HG03066 (cell line): ENCODE results near the gene PHOX2B.
"Not testable (repeated sequence)": the region's sequence is repeated elsewhere in the genome, so short reads cannot be mapped to it uniquely, and the experiment has no call there.

ENCODE experiments used
- ATAC-seq: cut with Tn5 transposase; IDR thresholded peaks from one replicate; pipeline ENCODE4 v1.9.1; 2021; ENCODE audit warnings: low read depth; ENCODE audit not compliant: unreplicated experiment

The PHOX2B gene

DNA sequence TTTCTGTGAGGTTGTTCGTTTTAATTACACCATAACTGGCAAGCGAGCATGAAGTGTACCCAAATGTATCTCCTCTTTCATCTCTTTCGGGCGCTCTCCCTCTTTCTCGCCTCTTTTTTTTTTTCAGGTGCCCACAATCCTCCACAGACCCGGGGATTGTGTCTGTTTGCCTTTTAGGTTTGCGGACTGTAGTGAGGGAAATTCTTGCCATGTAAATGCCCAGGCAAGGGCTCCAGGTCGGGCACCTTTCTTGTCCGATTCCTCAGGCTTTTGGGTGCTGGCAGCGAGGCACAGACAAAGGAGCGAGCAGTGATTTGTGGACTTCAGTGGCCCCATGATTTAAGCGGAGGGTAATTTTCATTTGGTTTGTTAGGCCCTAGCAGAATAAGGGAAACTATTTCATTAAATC is 1.1 kb upstream of the PHOX2B start:
- no peak for ATAC-seq

DNA sequence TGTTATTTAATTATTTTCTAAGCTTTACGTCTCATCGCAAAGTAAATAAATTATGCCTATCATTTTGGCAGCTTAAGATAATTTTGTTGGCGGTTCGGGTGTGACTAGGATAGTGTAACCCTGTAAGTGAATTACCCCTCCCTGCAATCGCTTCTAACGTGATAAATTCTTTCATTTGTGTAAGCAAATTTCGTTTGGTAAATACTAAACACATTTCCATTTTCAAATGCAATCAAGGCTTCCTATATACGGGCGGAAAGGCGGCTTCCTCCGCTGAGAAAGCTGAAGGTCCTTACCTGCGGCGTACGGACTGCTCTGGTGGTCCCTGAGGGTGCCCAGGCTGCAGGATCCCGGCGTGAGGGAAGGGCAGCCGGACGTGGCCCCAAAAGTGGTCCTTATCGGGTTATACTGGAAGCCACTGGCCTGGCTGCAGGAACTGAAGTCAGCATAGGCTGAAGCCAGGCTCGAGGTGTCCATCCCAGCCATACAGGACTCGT is 403 bp downstream of the PHOX2B start:
- no peak for ATAC-seq

DNA sequence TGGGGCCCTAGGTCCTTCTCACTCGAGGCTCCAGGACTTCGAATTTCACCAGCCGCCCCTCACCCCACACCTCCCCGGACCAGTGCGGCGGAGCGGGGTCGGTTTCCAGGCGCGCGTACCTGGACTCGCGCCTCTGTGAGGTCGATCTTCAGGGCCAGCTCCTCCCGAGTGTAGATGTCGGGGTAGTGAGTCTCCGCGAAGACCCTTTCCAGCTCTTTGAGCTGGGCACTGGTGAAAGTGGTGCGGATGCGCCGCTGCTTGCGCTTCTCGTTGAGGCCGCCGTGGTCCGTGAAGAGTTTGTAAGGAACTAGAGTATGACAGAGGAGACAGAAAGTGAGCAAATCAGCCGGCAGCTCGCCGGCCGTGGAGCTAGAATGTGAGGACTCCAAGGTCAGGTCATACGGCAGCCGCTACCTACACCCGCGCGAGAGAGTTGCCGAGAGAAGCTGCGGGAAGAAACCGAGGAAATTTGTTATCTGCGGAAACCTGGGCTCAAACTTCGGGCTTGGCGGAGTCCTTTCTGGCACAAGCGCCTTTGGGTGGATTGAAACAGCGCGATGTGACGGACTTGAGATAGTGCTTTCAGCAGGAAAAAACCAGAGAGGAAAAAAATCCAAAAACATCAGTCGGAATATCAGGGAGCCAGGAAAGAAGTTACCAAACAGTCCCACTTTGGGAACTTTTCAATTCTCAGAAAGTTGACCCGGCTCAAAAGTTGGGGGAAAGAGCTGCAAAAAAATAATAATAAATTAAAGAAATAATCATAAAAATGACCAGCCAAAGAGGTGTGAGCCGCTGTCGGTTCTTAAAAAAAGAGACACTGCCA is 1.1 kb downstream of the PHOX2B start:
- ATAC-seq = no peak

DNA sequence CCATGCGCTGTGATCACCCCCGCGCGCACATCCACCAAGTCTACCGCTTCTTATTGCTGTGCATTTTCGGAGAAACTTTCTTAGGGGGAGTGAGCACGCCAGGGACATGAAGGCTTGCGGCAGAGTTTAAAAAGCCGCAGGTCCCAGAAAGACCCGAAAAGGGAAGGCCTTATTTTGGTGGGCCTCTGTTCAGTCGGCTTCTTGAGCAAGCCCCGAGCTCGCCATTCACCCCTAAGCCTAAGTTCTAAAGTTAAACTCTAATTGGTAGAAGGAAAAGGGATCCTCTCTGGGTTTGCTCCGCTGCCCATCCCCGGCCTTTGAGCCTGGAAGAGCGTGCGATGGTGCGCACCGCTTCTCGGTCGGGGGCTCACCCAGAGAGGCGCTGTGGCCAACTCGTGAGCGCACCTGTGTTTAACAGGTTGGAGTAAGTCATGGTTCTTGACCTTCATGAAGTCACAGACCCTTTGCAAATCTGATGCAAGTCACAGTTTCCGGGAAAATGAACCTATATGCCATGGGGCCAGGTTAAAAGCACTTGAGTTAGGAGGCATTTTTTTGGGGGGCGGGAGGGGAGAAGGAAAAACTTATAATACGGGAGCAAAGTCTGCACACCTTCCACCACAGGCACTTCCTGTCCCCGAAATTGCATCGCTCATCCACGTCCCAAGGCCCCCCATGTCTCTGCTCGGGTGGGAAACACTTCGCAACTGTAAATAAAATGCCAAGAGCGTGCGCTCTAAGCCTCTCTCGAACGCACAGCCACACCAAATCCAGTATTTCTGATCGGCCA is 1.9 kb downstream of the PHOX2B start:
- ATAC-seq = no peak

DNA sequence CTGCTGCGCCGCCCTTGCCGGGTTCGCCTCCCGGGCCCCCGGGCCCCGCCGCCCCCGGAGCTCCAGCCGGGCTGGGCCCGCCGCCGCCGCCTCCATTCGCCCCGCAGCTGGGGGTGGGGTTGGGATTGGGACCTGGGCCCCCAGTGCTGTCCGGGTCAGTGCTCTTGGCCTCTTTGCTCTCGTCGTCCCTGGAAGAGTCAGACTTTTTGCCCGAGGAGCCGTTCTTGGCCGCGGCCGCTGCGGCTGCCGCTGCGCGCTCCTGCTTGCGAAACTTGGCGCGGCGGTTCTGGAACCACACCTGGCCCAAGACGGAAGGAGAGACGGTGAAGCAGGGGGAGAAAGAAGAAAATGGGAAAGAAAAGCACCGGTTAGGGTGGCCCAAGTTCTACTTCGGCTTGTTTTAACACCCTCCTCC is 2.5 kb downstream of the PHOX2B start:
- ATAC-seq = no peak

DNA sequence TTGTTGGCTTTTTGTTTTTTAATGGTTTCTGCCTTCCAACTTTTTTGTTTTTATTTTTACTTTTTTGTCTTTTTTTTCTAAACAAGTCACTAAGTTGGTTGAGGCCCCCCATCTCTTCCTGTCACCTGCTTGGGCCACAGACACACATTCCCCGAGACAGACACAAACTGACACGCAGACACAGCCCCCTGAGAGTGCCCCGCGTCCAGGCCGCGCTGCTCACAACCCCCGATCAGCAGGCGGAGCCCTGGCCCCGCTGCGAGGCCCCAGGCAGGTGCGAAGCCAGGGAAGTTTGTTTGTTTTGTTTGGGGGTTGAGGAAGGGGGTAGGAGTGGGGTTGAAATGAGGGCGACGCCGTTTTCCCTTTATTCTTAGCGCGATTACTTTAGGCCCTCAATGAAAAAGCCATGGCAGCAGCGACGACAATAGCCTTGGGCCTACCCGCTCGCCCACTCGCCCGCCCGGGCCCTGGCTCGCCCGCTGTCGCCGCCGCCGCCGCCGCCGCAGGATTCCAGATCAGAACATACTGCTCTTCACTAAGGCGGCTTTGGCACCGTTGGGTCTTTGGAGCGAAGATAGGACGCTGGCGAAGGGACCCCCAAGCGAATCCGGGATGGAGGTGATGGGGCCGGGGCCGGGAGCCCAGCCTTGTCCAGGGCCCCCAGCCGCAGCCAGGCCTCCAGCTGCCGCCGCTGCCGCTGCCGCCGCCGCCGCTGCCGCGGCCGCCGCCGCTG is 3.1 kb downstream of the PHOX2B start:
- no peak for ATAC-seq

DNA sequence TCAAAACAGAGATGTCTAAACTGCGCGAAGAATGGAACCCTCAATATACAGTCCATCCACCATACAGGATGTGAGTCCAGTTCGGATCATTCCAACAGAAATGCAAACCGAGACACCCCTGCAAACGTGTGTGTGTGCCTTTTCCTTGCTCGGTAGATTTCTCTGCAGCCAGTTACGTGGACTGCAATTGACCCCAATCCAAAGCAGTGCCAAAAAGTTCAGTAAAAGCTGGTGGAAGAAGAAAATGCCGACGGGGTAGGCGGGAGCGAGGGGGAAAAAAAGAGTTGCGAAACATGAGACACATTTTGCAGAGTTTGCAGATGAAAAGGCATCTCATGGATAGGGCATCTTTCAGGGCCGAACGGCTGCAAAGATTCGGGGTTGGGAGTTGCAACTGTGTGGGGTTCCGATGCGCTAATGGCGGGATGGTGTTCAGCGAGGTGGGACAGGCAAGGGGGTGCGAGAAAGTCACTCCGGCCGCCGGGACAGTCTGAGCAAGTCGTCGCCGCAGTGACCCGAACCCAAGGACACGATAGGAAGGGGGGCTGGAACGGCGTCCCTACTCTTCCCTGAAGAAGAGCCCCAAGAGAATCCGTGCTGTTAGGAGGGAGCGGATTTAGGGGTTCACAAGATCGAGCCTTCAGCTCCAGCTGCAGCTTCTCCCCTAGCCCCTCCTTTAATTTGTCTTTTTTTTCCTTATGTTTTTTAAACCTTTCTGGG is 3.8 kb downstream of the PHOX2B start:
- ATAC-seq = no peak

DNA sequence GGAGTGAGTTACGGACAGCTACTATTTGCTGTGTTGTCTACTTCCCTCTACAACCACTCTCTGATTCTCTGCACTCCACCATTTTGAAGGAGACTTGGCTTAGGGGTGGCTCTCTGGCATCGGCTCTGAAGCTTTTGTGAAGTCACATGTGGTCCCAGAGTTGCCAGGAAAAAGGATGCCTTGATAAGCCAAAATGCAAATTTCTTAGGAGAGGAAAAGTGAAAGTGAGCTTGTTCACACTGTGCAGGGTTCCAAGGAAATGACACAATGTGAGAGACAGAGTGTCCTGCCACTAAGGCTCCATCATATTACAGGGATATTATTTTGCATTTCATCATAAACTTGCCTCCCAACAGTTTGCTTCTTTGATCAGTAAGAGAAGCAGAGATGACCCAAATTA is 7.2 kb downstream of the PHOX2B start:
- ATAC-seq = no peak

DNA sequence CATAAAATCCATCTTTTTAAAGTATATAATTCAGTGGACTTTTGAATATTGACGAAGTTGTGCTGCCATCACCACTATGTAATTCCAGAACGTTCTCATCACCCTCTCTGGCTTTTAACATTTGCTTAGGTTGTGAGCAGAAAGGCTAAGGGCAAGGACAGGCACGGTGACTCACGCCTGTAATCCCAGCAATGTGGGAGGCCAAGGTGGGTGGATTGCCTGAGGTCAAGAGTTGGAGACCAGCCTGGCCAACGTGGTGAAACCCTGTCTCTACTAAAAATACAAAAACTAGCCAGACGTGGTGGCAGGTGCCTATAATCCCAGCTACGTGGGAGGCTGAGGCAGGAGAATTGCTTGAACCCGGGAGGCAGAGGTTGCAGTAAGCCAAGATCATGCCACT is 11.0 kb downstream of the PHOX2B start:
- not testable (repeated sequence) for ATAC-seq

DNA sequence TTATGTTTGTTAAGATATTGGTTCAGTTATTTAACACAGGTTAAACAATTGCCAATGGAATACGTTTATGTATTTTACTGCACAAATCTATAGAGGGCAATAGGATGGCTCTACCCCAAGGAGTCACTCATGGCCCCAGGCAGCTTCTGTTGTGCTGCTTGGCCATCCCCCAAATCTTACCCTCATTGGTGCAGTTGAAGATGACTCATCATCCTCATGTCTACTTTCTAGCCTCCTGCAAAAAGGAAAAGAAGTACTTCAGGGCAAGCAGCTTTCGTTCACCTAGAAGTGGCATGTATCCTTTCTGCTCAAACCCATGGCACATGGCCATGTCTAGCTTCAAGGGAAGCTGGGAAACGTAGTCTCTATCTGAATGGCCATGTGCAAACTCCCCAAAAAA is 14.2 kb downstream of the PHOX2B start:
- ATAC-seq = no peak

DNA sequence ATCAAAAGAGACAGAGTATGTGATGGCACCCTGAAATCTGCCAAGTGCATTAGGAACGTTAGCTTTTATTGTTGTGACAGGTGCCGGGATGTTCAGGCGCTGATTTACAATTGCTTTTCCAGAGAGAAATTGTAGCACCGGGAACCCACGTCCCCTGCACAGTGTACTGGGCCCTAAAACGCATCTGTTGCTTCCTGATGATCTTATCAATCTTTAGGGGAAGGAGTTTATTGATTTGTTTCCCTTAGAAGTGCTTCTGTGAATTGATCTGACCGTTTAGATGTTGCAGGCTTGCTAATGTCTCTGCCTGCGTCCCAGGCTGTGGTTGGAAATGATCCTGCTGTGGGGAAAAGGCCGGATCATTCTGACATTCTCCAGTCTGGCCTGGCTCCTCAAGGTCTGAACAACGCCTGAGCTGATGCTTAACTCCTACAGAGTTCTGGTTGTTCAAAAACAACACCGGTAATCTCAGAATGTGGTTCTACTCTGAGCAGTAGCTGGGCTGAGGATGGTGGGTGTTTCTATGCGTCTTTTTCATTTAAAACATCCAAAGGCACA is 16.9 kb downstream of the PHOX2B start:
- ATAC-seq = no peak

DNA sequence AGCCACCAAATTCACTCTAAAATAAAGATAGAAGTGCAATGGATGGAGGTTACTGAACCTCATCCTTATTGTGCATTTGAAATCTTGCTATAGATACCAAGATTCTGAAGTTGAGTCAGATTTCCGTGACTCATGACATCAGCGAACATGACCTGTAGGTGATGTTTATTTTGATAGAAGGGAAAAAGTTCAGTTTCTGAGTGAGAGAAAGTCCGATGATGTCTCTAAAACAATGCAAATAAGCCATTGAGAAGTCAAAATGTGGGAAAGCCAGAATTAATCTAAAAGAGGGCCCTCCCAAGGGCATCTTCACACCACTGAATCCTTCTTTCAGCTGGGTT is 20.0 kb downstream of the PHOX2B start:
- no peak for ATAC-seq

DNA sequence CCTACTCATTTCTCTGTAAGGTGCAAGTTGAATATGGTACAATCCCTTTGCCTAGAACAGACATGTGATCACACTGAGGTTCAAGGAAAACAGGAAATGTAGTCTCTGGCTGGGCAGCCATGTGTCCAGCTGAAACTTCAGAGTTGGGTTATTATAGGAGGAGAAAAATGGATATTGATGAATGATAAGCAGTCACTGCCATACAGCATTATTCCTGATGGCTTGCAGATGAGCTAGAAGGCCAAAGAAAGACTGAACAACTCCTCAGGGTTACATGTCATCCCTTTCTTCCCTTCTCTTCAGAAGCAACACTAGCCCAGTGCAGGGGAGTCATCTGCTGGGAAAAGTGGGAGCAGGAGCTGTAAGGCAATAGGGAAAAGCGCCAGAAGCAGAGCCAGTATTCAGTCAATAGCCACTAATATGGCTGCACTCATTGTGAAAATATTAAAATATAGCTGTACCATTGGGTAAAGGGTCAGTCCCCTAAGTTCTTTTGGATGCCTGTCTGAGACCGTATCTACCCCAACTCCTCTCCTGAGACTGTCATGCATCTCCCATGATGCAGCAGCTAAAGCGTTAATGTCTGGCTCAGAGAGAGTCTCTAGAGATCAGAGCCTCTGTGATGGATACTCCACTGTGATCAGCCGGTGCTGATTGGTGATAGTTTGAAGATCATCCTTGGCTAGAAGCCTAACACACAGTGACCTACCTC is 20.5 kb downstream of the PHOX2B start:
- no peak for ATAC-seq

DNA sequence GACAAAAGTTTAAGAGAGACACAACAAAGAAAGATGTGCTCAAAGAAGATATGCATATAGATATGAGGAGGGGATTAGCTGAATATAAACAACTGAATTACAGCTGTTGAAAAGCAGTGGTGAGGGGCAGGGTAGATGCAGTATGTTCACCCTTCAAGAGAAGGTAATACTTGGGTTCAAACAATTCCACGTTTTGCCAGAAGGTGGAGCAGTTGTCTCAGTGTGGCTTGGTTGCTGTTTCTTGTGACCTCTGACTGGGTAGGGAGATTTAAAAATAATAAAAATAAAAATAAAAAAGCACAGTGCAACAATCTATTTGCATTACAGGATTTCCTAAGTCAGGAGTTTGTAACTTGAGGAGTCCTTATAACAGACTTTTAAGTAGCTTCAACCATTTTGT is 23.3 kb downstream of the PHOX2B start:
- no peak for ATAC-seq

DNA sequence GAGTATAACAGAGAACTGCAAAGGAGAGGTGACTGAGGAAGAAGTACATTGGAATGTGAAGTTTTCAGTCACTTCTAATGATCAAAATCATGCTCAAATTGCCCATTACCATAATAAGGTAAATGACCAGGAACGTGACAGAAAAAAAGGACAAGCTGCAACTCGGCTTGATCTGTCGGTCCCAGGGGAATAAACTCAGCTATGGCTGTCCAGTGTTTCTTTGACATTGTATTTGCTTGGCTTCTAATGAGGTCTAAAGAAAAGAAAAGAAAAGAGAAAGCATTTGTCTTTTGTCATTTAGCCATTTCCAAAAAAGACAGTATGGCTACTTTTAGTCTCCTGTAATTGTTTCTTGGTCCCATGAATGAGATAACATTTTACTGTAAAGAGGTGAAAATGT is 25.2 kb downstream of the PHOX2B start:
- ATAC-seq = no peak

DNA sequence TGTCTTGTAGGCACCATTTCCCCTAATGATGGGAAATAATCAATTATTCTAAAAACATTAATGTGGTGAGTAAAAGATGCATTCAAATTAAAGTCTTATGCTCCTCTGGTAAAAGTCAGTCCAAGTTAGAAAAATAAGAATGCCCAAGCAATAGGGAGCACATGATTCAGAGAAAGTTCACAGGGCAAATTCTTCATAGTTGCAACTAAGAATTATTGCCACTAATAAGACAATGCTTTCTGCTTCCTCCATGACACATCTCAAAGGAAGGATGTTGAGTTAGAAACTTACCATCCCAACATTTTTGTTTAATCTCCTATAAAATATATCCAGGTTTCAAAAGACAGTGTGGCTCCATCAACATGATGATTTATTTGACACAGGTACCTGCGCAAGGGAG is 26.3 kb downstream of the PHOX2B start:
- no peak for ATAC-seq

DNA sequence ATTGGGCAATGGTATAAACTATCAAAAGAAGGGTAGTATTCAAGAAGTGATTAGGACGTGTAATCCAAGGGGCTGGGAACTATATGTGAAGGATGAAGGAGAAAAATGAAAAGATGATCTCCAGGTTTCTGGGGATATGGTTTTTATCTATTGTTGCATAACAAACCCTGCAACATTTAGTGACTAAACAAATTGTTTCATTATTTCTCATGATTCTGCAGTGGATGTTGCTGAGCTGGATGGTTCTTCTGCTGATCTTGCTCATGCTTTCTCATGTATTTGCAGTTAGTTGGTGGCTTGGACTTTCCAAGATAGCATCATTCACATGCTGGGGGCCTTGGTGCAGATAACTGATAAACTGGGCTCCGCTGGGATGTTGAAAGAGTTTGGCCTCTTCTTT is 29.1 kb downstream of the PHOX2B start:
- no peak for ATAC-seq

DNA sequence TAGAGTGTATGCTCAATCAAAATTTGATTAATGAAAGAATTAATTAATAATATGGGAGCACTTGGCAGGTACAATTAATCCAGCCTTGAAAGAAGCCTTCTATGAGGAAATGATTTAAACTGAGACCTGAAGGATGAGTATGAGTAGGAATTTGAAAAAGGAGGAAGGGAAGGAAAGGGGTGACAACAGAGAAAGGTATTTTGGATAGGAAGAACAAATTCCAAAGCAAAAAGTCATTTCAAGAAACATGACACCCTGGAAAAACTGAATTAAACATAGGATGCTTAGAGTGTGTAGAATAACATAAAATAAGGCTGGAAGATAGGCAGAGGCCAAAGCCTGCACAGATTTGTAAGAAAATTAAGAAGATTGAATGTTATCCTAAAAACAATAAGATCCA is 29.6 kb downstream of the PHOX2B start:
- no peak for ATAC-seq

DNA sequence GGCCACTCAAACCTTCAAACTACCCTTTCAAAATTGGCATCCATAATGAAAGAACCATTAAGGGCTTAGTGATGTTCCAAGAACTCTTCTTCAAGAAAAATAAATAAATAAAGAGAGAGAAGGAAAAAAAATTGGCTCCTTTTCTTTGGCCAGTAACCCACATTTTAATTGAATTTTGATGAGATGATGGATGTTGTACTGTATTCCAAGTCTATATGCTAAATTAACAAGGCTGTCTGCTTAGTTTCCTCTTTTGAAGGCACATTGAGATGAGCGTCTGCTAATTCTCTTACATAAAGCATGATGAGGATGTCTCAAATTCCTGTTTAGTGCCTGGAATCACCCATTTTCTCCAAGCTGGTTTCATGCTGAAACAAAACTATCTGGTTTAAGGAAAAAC is 33.4 kb downstream of the PHOX2B start:
- ATAC-seq = no peak
